GM19455 (cell line): ENCODE data around the gene NAPSA.
A peak's percentile ranks its signal among the peaks of the same experiment; 100 is the strongest.
"Not testable (repeated sequence)": the region's sequence is repeated elsewhere in the genome, so short reads cannot be mapped to it uniquely, and the experiment has no call there.

Experiments
- ATAC-seq: cut with Tn5 transposase; IDR thresholded peaks from one replicate; pipeline ENCODE4 v1.9.1; 2021; ENCODE audit not compliant: unreplicated experiment

Gene NAPSA

DNA sequence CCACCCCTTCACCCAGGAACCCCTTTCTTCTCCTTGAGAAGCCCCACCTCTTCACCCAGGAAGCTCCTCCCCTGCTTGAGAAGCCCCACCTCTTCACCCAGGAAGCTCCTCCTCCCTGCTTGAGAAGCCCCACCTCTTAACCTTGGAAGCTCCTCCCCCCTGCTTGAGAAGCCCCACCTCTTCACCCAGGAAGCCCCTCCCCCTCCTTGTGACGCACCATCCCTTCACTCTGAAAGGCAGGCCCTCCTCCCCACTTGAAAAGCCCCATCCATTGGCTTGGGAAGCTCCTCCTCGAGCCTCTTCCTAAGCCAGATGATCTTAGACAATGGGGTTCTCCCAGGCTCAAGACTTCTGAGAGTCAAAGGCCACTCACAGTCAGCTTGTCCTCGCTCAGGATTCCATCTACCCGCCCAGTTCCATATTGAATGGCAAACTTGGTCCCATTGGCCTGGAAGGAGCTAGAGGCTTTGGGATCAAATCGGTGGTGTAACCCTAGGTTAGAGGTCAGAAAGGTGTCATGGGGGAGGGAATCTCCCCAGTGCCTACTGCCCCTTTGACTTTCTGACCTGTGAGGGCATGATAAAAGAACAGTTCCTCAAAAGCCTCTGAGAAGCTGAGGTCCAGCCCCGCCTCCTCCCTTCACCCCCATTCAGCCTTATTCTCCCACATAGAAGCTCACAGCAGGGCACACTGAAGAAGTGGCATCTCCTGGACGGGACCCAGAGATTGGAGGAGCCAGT lies 4.0 kb downstream of the NAPSA start:
- ATAC-seq = no peak

DNA sequence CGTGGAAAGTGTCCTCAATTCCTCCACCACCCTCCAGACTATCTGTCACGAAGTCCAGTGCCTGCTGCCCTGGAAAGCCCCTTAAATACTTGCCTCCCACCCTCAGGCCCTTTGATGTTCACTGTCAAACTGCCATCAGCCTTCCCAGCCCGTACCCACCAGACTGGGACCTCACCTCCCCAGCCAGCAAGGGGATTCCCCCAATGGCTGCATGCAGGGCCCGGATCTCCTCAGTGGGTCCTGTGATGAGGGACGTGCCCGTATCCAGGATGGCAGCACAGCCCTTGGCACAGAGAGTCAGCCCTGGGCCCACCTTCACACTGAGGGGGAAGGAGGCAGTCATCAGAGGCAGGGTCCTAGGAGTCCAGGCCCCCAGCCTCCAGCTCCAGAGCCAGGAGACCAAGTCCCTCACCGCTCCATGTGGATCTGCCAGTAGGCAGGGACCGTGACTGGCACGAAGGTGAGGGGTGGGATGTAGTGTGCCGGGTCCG lies 6.1 kb downstream of the NAPSA start:
- ATAC-seq = no peak

DNA sequence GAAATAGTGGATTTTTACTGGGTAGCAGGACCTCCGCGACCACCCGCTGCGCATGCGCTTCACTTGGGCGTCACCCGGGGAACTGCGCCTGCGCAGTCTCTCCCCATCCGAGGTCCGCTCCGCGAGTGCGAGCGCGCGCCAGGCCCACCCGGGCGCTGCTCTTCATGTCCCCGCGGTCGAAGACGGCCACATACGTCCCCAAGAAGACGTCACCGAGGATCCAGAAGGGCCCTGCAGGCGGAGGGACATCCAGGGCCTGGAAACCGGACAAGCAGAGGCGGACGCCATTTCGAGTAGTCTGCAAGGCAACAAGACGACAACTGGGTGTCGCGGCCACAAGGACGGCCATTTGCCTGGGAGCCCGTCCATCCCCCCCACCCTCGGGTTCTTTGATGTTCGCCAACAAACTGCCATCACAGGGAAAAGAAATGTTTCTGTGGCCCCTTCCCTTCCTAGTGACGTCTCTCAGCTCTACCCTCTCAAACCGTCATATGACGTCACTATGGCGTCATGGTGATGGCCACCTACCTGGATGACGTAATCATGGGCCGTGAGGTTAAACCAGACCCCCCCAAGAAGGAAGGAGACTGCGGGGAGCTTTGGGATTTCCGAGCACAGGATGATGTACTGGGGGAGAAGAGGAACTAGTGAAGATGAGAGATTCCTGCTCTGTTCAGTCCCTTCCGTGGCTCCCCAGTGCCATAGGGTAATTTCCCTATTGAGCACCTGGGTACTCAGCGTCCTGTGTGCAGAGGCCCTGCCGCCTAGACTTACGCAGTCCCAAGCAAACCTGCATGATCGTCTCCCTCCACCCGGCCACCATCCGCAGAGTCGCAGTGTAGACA lies 6.7 kb downstream of the NAPSA start:
- ATAC-seq = peak; percentile 31

DNA sequence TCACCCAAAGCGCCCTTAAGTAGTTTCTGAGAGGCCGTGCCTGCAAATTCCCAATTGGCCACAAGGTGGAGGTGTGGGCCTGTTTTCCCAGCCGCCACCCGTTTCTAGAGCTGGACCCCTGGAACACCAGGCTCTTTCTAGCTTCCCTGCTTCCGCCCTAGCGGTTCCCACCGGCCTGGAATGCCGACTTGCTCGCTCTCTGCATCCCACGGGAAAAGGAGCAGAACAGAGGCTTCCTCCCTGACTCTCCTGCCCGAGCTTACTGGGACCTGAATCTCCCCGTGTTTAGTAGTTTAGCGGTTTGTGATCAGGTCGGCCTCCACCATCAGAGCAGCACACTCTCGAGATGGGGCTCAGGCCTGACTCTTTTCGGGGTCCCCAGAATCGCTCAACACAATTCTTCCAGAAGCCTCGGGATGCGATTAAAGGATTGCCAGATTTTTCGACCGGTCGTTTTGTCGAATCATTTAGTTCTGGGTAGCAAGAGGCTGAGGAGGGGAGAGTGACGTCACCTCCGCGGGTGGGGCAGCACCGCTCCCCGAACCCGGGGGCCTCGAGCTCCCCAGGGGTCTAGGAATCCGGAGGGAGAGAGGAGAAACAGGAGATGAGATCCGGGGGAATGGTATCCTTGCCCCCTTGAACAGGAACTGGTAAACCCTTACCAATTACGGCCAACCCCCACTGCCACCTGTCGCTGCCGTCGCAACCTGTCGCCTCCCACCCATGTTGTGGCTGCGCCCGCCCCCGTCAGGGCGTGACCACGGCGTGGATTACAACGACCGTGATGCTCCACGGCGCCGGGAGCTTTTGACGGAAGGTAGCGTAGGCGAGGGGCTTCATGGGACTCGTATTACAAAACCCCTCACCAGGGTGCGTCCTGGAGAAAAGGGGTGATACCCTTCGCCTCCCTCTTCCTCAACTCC lies 8.0 kb downstream of the NAPSA start:
- ATAC-seq = peak; percentile 57

DNA sequence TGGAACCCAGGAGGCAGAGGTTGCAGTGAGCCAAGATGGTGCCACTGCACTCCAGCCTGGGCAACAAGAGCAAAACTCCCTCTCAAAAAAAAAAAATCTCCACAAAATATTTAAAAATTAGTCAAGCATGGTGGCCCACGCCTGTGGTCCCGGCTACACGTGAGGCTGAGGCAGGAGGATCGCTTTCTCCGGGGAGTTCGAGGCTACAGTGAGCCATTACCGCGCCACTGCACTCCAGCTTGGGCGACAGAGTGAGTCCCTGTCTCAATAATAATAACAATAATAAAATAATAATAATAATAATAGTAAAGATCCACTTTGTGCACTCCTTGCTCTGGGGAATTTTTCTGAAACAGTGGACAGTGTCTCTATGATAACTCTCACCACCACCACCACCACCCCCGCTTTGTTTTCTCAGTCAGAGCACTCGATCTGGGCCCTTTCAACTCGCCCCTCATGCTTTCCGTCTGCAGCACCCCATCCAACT lies 8.7 kb downstream of the NAPSA start:
- no peak for ATAC-seq

DNA sequence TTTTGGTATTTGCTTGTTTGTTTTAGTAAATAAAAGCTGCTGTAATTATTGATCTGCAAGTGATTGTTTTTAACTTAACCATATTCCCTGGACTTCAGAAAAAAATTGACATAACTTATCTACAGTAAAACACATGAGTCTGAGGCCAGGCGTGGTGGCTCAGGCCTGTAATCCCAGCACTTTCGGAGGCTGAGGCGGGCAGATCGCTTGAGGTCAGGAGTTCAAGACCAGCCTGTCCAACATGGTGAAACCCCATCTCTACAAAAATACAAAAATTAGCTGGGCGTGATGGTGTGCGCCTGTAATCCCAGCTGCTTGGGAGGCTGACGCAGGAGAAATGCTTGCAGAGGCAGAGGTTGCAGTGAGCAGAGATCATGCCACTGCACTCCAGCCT lies 12.0 kb downstream of the NAPSA start:
- not testable (repeated sequence) for ATAC-seq

DNA sequence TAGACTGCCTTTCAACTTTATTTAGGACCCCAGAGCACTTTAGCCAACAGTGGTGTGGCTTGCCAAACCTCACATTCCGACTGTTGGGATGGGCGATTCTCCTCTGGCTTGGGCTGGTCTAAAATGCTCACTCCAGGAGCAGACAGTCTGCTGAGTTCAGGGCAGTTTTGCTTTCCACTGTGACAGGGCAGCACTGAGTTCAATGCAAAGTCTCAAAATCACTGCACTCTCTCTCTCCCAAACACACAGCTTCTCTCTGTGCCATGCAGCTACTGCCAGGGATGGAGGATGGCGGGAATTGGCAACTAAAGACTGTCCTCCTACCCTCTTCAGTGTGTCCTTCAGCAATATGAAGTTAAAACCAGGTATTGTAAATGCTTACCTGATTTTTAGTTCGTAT lies 13.2 kb downstream of the NAPSA start:
- ATAC-seq = no peak

DNA sequence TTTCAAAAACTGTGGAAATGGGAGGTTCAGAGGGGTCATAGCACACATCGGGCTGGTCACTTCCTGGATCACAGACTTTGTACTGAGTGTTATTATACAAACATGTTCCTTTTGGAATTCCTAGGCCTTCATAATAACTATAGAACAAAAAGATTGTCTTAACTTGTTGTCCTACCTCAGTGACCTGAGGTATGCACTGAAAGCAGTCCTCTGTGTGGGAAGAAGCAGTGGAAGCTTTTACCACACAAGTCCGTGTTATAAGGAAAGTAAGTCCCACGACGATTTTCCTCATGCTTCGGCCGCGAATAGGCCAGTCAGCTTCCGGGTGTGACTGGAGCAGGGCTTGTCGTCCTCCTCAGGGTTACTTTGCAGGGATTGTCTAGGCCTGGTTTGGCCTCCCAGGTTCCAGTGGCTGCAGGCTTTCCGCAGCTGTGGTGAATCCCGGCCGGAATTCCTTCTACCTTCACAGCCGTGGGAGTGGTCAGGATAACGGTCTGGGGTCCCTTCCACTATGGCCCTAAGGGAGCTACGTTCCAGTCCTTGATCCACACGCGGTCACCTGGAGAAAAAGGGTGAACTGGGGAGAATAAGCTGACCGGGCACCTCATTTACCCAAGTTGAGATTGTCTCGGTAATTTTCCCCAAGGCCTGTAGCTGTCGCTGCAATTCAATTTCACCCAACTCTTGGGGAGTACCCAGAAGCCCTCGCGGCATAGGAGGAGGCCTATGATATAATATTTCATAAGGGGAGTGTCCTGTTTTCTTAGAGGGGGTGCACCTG lies 16.0 kb downstream of the NAPSA start:
- no peak for ATAC-seq

DNA sequence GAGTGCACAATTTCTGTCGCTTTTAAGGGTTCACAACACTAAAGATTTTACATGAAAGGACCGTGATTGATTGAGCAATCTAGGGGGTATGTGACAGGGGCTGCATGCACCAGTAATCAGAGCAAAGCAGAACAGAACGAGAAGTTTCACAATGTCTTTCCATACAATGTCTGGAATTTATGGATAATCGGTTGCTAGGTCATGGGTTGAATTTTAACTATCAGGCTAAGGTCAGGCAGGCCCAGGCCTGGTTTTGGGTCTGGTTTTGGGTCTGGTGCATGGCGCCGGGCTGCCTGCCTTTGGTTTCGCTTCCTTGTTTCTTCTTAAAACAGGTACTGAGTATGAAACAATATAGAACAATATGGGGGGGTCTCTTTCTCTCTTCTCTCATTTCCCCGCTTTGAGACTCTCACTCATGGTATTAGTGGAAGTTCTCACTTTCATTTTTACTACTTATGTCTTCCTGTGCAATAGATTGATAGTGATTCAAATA lies 18.3 kb downstream of the NAPSA start:
- not testable (repeated sequence) for ATAC-seq

DNA sequence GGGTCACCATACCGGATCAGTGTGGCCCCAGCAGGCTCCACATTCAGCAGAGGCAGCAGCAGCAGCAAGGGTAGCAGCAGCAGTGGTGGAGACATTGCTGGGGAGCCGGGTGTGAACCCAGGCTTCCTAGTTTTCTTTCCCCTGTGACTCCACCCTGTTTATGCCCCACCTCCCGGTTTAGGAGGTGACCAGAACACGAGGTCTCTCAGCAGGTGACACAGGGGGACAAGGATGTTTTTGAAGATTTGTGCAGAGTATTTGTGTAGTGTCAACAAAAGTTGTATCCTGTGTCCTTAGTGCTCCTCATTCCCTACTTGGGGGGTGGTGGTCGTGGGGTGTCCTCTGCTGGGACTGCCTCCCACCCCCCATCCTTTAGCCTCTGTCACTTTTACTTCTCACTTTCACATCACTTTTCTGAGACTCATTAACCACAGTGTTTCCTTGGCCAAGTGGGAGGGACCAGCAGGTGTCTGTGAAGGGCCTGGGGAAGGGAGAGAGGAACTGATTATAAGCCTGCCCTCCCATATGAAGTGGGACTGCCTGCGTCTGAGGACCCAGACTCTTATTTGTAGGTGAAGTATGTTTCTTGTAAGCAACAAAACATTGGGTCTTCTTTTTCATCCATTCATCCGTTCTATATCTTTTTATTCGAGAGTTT lies 20.6 kb downstream of the NAPSA start:
- ATAC-seq = no peak

DNA sequence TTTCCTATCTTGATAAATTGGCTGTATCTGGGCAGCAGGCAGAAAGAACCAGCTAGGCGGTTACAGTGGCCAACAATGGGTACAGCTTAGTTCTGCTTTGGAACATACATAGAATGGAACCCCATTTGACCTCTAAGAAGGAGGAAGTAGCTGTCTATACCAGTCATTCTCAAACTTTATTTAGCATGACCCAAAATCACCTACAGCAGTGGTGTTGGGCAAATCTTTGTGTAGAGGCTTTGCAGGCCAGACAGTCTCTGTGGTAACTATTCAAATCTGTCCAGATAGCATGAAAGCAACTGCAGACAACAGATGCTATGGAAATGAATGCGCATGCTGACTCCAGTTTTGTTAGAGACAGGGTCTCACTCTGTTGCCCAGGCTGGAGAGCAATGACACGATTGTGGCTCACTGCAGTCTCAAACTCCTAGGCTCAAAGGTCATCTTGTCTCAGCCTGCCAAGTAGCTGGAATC lies 24.3 kb downstream of the NAPSA start:
- peak; percentile 47 for ATAC-seq

DNA sequence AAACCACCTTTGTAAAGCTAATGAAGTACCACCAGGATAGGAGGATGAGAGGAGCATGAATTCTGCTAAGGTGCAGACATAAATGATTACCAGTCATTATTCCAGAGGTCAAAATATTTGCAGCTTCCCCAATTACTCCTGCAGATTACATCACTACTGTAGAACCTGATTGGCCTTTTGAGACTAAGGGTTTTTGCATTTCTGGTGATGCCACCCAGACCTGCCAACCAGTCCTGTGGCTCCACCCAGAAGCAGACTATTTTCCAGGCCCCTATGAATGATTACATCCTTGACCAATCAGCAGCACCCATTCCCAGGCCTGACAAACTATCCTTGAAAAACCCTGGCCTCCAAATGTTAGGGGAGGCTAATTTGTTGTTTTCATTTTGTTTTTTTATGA lies 25.1 kb downstream of the NAPSA start:
- ATAC-seq = no peak

DNA sequence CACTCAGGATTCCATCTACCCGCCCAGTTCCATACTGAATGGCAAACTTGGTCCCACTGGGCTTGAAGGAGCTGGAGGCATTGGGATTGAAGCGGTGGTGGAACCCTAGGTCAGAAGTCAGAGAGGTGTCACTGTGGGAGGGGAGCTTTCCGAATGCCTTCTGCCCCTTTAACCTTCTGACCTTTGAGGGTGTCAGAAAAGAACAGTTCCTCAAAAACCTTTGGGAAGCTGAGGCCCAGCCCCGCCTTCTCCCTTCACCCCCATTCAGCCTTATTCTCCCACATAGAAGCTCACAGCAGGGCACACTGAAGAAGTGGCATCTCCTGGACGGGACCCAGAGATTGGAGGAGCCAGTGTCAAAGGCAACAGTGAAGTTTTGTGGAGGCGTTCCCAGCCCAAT lies 28.4 kb downstream of the NAPSA start:
- ATAC-seq = not testable (repeated sequence)

DNA sequence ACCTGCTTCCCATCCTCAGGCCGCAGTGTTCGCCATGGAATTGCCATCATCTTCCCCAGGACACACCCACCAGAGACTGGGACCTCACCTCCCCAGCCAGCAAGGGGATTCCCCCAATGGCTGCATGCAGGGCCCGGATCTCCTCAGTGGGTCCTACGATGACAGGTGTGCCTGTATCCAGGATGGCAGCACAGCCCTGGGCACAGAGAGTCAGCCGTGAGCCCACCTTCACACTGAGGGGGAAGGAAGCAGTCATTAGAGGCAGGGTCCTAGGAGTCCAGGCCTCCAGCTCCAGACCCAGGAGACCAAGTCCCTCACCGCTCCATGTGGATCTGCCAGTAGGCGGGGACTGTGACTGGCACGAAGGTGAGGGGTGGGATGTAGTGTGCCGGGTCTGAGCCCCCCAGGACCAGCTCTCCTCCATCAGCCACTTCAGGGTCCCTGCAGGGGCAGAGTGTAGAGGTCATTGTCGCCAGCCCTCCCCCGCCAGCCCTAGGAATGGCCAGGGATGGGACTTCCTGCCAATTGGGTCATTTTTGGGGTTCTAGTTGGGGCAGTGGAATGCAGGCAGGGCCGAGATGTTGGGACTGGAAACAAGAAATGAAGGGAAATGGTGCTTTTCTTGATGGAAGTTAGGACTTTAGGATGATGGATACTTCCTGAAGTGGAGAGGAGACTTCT lies 30.6 kb downstream of the NAPSA start:
- no peak for ATAC-seq

DNA sequence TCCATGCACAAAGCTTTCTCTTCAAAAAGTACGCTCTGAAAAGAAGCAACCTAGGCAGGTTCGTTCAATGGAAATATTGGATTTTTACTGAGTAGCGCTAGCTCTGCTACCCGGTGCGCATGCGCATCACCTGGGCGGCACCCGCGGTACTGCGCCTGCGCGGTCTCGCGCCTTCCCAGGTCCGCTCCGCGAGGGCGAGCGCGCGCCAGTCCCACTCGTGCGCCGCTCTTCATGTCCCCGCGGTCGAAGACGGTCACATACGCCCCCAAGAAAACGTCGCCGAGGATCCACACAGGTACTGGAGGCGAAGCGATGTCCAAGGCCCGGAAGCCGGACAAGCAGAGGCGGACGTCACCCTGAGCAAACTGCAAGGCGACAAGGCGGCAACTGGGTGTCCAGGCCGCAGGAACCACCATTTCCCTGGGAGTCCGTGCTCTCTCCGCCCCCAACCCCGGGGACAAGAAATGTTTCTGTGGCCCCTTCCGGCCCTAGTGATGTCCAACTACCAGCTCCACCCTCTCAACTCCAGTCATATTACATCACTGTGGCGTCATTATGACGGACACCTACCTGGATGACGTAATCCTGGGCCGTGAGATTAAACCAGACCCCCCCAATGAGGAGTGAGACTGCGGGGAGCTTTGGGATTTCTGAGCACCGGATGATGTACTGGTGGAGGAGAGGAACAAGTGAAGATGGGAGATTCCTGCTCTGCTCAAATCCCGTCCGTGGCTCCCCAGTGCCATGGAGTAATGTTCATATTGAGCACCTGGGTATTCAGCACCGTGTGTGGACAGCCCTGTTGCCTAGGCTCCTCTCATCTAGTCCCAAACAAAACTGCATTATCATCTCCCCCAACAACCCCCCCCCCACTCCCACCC lies 31.5 kb downstream of the NAPSA start:
- peak; percentile 13 for ATAC-seq

DNA sequence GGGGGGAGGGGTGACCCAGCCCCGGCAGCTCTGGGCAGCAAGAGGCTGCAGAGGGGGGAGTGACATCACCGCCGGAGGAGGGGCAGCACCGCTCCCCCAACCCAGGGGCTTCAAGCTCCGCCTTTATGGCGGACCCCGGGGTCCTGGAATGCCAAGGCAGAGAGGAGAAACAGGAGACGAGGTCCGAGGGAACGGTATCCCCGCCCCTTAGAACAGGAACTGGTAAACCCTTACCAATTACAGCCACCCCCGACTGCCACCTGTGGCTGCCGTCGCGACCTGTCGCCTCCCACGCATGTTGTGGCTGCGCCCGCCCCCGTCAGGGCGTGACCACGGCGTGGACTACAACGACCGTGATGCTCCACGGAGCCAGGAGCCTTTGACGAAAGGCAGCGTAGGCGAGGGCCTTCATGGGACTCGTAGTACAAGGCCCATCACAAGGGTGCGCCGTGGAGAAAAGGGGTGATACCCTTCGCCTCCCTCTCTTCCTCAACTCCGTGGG lies 32.2 kb downstream of the NAPSA start:
- peak; percentile 47 for ATAC-seq

DNA sequence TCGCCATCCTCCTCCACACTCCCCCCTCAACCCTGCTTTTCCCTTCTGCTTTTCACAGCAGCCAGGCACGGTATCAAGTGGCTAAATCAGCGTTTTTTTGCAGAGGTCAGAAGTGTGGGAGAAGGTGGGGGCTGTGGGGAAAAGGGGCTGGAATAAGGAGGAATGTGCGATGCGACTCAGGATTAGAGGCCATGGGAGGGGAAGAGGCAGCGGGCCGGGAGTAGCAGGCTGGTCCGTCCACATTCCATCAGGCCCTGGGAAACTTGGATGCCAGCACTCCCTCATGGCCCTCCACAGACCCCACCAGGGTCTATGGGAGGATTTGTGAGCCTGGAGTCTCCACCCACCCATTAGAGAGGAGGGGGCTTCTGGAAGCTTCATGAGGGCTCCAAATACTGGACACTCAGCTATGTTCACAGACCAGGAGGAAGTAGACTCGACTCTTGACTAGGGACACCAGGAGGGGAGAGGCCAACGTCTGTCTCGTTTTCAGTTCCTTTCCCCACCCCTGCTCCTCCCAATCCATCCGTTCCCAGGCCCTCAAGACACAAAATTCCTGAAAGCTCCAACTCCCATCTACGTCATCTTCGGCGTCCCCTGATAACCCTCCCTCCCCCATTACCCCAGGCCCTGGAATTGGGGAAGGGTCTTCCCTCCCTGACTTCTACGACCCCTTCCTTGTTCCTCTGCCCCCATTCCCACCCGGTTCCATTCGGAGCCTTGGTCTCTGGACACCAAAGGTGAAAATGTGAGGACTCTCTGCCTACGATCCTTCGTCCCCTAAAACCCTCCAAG lies 33.0 kb downstream of the NAPSA start:
- ATAC-seq = no peak
